Stimulated activated naive CD8-positive, alpha-beta T cell treated with anti-CD3 and anti-CD28 coated beads, Interleukin-15, Interleukin-2, amounts not matched to agents 100 ng/mL and 50 ng/mL, for 24 hours (primary cell): ENCODE results near the gene NOMO2.
"Not testable (repeated sequence)": the region's sequence is repeated elsewhere in the genome, so short reads cannot be mapped to it uniquely, and the experiment has no call there.

Experiments used
- H3K27ac Mint-ChIP-seq: one replicate; pipeline ENCODE4 v1.8.0; 2021; ENCODE audit warnings: mild to moderate bottlenecking, mixed read lengths
- H3K27me3 Mint-ChIP-seq: one replicate; pipeline ENCODE4 v1.8.0; 2021; ENCODE audit warnings: mixed read lengths
- H3K36me3 Mint-ChIP-seq: one replicate; pipeline ENCODE4 v1.8.0; 2021; ENCODE audit warnings: low read depth, mixed read lengths
- H3K4me1 Mint-ChIP-seq: one replicate; pipeline ENCODE4 v1.8.0; 2021; ENCODE audit warnings: low read depth, mixed read lengths
- H3K4me3 Mint-ChIP-seq: one replicate; pipeline ENCODE4 v1.8.0; 2021; ENCODE audit warnings: mild to moderate bottlenecking, mixed read lengths
- H3K9me3 Mint-ChIP-seq: one replicate; pipeline ENCODE4 v1.8.0; 2021; ENCODE audit warnings: mixed read lengths

NOMO2 gene

DNA sequence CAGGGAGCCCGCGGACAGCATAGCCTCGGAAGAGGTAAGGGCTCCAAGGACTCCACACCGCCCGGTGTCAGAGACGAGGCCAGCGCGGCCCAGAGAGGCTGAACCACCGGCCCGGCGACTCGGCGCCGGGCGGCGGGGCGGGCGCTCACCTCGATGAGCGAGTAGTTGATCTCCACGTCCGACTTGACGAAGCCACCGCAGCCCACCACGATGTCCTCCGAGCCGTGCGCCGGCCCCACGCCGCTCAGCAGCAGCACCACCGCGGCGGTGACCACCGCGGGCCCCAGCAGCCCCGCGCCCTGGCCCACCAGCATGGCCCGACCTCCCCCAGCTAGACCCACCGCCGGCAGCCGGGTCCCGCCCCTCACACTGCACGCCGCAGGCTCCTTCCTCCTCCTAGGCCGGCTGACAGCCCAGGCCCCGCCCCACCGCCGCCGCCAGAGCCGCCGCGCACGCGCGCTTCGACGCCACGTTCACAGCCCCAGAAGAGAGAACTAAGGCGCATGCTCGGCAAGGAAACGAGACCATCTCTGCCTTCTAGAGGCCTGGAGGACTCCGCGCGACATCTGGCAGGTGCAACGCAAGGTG lies at the start of gene NOMO2:
Gene NOMO2, minus strand, starts transcription at position 371 of the 588 bp plus-strand sequence. Its CDS starts 57 bp downstream, at position 314.
- not testable (repeated sequence) for H3K27ac Mint-ChIP-seq, H3K27me3 Mint-ChIP-seq, H3K9me3 Mint-ChIP-seq, H3K4me1 Mint-ChIP-seq
- Mint-ChIP-seq H3K36me3 (peaks cover 13% of the 10 kb centered on the region), H3K4me3 (peak within 1 kb of the TSS; percentile 76)

- H3K4me3 Mint-ChIP-seq, H3K36me3 Mint-ChIP-seq: not testable (repeated sequence)
Observed at GRCh38 chr16:18610147-18610803, 48.4 kb upstream of the NOMO2 start.

DNA sequence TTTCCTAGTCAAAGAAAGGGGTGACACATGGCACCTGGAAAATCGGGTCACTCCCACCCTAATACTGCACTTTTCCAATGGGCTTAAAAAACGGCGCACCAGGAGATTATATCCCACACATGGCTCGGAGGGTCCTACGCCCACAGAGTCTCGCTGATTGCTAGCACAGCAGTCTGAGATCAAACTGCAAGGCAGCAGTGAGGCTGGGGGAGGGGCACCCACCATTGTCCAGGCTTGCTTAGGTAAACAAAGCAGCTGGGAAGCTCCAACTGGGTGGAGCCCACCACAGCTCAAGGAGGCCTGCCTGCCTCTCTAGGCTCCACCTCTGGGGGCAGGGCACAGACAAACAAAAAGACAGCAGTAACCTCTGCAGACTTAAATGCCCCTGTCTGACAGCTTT lies 46.4 kb upstream of the NOMO2 start:
- peaks cover 10% of the 10 kb centered on the region for H3K27me3 Mint-ChIP-seq
- not testable (repeated sequence) for H3K9me3 Mint-ChIP-seq, H3K36me3 Mint-ChIP-seq, H3K4me3 Mint-ChIP-seq, H3K4me1 Mint-ChIP-seq, H3K27ac Mint-ChIP-seq

More at GRCh38 chr16:18610147-18610803, 48.4 kb upstream of the NOMO2 start:
- H3K9me3 Mint-ChIP-seq, H3K4me1 Mint-ChIP-seq, H3K27me3 Mint-ChIP-seq, H3K27ac Mint-ChIP-seq: not testable (repeated sequence)

GRCh38 chr16:18603572-18604246 lies 41.8 kb upstream of the NOMO2 start:
- not testable (repeated sequence) for H3K27ac Mint-ChIP-seq, H3K4me3 Mint-ChIP-seq, H3K36me3 Mint-ChIP-seq, H3K4me1 Mint-ChIP-seq, H3K27me3 Mint-ChIP-seq, H3K9me3 Mint-ChIP-seq

DNA sequence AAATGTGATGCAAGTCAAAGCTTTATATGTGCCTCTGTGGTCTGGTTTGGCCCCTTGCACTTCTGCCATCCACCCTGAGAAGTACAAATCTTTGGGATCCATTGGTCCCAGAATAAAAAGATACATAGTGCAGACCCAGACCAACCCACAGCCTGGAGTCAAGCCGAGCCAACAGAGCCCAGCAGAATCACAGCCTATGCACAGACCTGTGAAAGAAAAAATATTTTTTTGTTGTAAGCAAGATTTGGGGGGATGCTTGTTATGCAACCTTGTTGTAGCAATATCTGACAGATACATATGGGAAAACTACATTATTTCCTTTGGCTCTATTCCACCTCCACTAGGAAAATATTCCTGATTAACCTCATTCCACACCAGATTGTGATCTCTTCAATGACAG lies 36.7 kb upstream of the NOMO2 start:
- H3K27me3 Mint-ChIP-seq, H3K9me3 Mint-ChIP-seq, H3K36me3 Mint-ChIP-seq, H3K4me1 Mint-ChIP-seq, H3K27ac Mint-ChIP-seq, H3K4me3 Mint-ChIP-seq: not testable (repeated sequence)

- H3K9me3 Mint-ChIP-seq, H3K36me3 Mint-ChIP-seq, H3K4me1 Mint-ChIP-seq, H3K4me3 Mint-ChIP-seq, H3K27me3 Mint-ChIP-seq, H3K27ac Mint-ChIP-seq: not testable (repeated sequence)
Observed at GRCh38 chr16:18597734-18598133, 35.8 kb upstream of the NOMO2 start.

GRCh38 chr16:18597319-18597718 lies 35.4 kb upstream of the NOMO2 start:
- H3K4me3 Mint-ChIP-seq, H3K9me3 Mint-ChIP-seq: not testable (repeated sequence)

GRCh38 chr16:18595796-18596195 lies 33.9 kb upstream of the NOMO2 start:
- not testable (repeated sequence) for H3K27me3 Mint-ChIP-seq, H3K4me3 Mint-ChIP-seq, H3K27ac Mint-ChIP-seq, H3K36me3 Mint-ChIP-seq, H3K9me3 Mint-ChIP-seq, H3K4me1 Mint-ChIP-seq

More at GRCh38 chr16:18597319-18597718, 35.4 kb upstream of the NOMO2 start:
- H3K27me3 Mint-ChIP-seq, H3K4me1 Mint-ChIP-seq, H3K36me3 Mint-ChIP-seq, H3K27ac Mint-ChIP-seq: not testable (repeated sequence)

GRCh38 chr16:18594880-18595279 lies 33.0 kb upstream of the NOMO2 start:
- not testable (repeated sequence) for H3K27me3 Mint-ChIP-seq, H3K36me3 Mint-ChIP-seq, H3K27ac Mint-ChIP-seq, H3K9me3 Mint-ChIP-seq, H3K4me3 Mint-ChIP-seq, H3K4me1 Mint-ChIP-seq

- not testable (repeated sequence) for H3K4me1 Mint-ChIP-seq, H3K36me3 Mint-ChIP-seq, H3K4me3 Mint-ChIP-seq, H3K27me3 Mint-ChIP-seq, H3K27ac Mint-ChIP-seq, H3K9me3 Mint-ChIP-seq
Observed at GRCh38 chr16:18593904-18594303, 32.0 kb upstream of the NOMO2 start.

DNA sequence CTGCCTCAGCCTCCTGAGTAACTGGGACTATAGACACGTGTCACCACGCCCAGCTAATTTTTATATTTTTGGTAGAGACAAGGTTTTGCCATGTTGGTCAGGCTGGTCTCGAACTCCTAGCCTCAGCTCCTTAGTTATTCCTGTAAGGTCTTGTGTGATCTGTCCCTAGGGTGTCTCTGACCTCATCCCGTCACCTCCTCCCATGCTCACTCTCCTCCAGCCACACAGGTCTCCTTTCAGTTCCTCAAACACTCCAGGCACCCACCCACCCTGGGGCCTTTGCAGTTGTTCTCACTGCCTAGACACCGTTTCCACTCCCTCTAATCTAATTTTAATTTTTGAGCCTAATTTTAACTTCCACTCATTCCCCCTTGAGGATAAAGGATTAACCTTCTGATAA lies 31.1 kb upstream of the NOMO2 start:
- H3K9me3 Mint-ChIP-seq, H3K27ac Mint-ChIP-seq, H3K4me3 Mint-ChIP-seq, H3K4me1 Mint-ChIP-seq, H3K36me3 Mint-ChIP-seq, H3K27me3 Mint-ChIP-seq: not testable (repeated sequence)

- not testable (repeated sequence) for H3K36me3 Mint-ChIP-seq, H3K9me3 Mint-ChIP-seq, H3K4me3 Mint-ChIP-seq, H3K27ac Mint-ChIP-seq, H3K4me1 Mint-ChIP-seq, H3K27me3 Mint-ChIP-seq
Observed at GRCh38 chr16:18591908-18592307, 30.0 kb upstream of the NOMO2 start.

- not testable (repeated sequence) for H3K4me1 Mint-ChIP-seq, H3K27ac Mint-ChIP-seq
Observed at GRCh38 chr16:18591441-18591840, 29.5 kb upstream of the NOMO2 start.

GRCh38 chr16:18589806-18590205 lies 27.9 kb upstream of the NOMO2 start:
- H3K27ac Mint-ChIP-seq, H3K36me3 Mint-ChIP-seq, H3K27me3 Mint-ChIP-seq, H3K9me3 Mint-ChIP-seq, H3K4me3 Mint-ChIP-seq, H3K4me1 Mint-ChIP-seq: not testable (repeated sequence)

More at GRCh38 chr16:18591441-18591840, 29.5 kb upstream of the NOMO2 start:
- H3K27me3 Mint-ChIP-seq, H3K36me3 Mint-ChIP-seq, H3K4me3 Mint-ChIP-seq, H3K9me3 Mint-ChIP-seq: not testable (repeated sequence)

- H3K27me3 Mint-ChIP-seq, H3K4me1 Mint-ChIP-seq, H3K4me3 Mint-ChIP-seq, H3K36me3 Mint-ChIP-seq, H3K27ac Mint-ChIP-seq, H3K9me3 Mint-ChIP-seq: not testable (repeated sequence)
Observed at GRCh38 chr16:18586560-18587540, 25.0 kb upstream of the NOMO2 start.
